Islet of Langerhans (tissue), 1 donor: ENCODE data around the gene SLC39A9.

Experiments
- FAIRE-seq: peaks from one replicate; lab custom pipeline; 2011; peaks lifted over from hg19 to GRCh38; lab: Jason Lieb, UNC

SLC39A9 gene

GRCh38 chr14:69504775-69505174 lies 106.3 kb downstream of the SLC39A9 start:
- FAIRE-seq: no peak

DNA sequence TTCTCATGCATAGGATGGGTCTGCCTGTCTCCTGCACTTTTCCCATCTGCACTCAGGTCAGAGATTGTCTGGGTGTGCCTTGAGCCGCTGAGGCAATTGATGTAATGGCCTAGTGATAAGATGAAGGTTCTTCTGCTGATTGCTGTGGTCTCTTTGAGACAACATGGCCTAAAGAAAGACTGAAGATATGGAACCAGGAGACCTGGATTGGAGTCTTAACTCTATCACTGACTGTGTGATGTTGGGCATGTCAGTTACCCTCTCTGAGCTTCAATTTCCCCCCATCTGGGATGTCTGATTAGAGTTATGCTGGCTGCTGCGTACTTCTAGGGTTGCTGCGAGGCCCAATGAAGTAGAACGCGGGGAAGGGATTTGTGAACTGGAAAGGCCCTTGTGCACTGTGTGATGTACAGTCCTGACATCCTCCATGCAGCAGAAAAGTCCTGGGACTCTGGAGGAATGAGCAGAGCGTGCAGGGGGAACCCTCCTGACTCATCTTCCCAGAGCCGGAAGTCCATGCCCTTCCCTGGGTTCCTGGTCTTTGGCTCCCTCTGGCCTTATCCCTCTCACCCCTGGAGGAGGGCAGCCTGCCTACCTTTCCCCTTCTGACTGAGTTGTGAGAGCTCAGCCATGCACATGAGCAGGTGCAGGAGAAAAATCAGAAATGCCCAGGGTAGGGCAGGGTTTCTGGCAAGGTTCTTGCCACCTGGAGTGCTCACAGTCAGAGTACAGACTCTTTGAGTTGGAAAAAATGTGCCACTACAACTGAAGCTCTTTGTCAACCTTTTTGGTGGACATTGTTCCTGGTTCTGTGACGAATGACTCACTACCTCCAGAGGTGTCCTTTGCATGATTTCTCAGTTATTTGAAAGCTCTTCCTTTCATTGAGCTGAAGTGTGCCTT lies 107.1 kb downstream of the SLC39A9 start:
- FAIRE-seq: no peak

DNA sequence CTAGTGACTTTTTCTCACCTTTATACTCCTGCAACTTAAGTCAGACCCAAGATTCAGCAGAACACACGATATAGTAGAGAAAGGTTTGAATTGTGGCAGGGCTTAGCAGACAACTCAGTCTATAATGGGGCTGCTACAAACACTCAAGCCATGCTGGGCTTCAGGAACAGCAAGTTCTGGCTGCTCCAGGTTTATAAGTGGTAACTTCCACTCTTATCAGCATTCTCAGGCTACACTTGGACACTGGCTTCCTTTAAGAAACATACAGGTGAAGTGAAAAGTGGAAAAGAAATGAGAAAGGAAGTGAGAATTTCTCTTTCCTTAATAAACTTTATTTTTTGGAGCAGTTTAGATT lies 107.7 kb downstream of the SLC39A9 start:
- FAIRE-seq: no peak
